Neural crest cell (in vitro differentiated cells): ENCODE results near the gene TRPM3. TPM values are rescaled to one million over a fixed set of nuclear protein-coding genes. Genes with fewer than 3 reads are reported as not detected.

Experiments
- DNase-seq: peaks from one replicate; pipeline ENCODE4 v3.0.0; 2021; ENCODE audit warnings: low read depth, mixed read lengths, low spot score
- H3K27ac Mint-ChIP-seq: one replicate; pipeline ENCODE4 v1.8.0; 2021; ENCODE audit warnings: mild to moderate bottlenecking, mixed read lengths; ENCODE audit not compliant: unreplicated experiment
- H3K27me3 Mint-ChIP-seq: 2 replicates; pipeline ENCODE4 v1.8.0; 2021; ENCODE audit warnings: low read depth, mild to moderate bottlenecking, mixed read lengths
- H3K36me3 Mint-ChIP-seq: 2 replicates; pipeline ENCODE4 v1.8.0; 2021; ENCODE audit warnings: low read depth, mild to moderate bottlenecking, mixed read lengths
- H3K4me1 Mint-ChIP-seq: 2 replicates; pipeline ENCODE4 v1.8.0; 2021; ENCODE audit warnings: mixed read lengths
- H3K4me3 Mint-ChIP-seq: one replicate; pipeline ENCODE4 v1.8.0; 2021; ENCODE audit warnings: mild to moderate bottlenecking, mixed read lengths
- H3K9me3 Mint-ChIP-seq: 2 replicates; pipeline ENCODE4 v1.8.0; 2021; ENCODE audit warnings: mixed read lengths
- CTCF ChIP-seq: fragments of 200-600 bp; sonication (generic); conservative IDR thresholded peaks from 2 replicates; pipeline ENCODE4 v1.5.0; 2021; ENCODE audit warnings: antibody characterized with exemption, mild to moderate bottlenecking
- total RNA-seq: library from RNA; stranded (reverse); gene quantifications from 2 replicates; pipeline ENCODE4 v1.2.1, GENCODE V29; 2021

TRPM3 gene
- total RNA-seq, 1 donor from 2014 or later: 1.4 TPM

- no peaks in the 10 kb centered on the region for H3K36me3 Mint-ChIP-seq
- H3K27ac Mint-ChIP-seq: no peak overlapping the region
- no peak overlapping the region for H3K4me3 Mint-ChIP-seq
- no peaks in the 10 kb centered on the region for H3K9me3 Mint-ChIP-seq
- no peaks in the 10 kb centered on the region for H3K27me3 Mint-ChIP-seq
- DNase-seq: no peak
- H3K4me1 Mint-ChIP-seq: peaks cover 9% of the 10 kb centered on the region
- TF ChIP-seq CTCF: no peak
Measured at GRCh38 chr9:70792796-70793195, 328.6 kb downstream of the TRPM3 start.

- Mint-ChIP-seq H3K36me3 (no peaks in the 10 kb centered on the region), H3K4me1 (peaks cover 9% of the 10 kb centered on the region), H3K27me3 (no peaks in the 10 kb centered on the region), H3K9me3 (no peaks in the 10 kb centered on the region), H3K27ac (no peak overlapping the region), H3K4me3 (no peak overlapping the region)
- DNase-seq: no peak
- TF ChIP-seq CTCF: no peak
Measured at GRCh38 chr9:70791936-70792335, 329.5 kb downstream of the TRPM3 start.

- no peaks in the 10 kb centered on the region for H3K27me3 Mint-ChIP-seq
- no peak for TF ChIP-seq CTCF
- peaks cover 9% of the 10 kb centered on the region for H3K4me1 Mint-ChIP-seq
- H3K36me3 Mint-ChIP-seq: no peaks in the 10 kb centered on the region
- DNase-seq: no peak
- H3K4me3 Mint-ChIP-seq: no peak overlapping the region
- H3K27ac Mint-ChIP-seq: no peak overlapping the region
- no peaks in the 10 kb centered on the region for H3K9me3 Mint-ChIP-seq
Measured at GRCh38 chr9:70789086-70789485, 332.3 kb downstream of the TRPM3 start.

- DNase-seq: no peak
- H3K36me3 Mint-ChIP-seq: no peaks in the 10 kb centered on the region
- H3K9me3 Mint-ChIP-seq: peaks cover 3% of the 10 kb centered on the region
Measured at GRCh38 chr9:70784456-70784855, 337.0 kb downstream of the TRPM3 start.

GRCh38 chr9:70778568-70778967, 342.9 kb downstream of the TRPM3 start:
- DNase-seq: no peak
- Mint-ChIP-seq H3K4me3 (no peak overlapping the region), H3K4me1 (peaks cover 35% of the 10 kb centered on the region), H3K36me3 (no peaks in the 10 kb centered on the region), H3K9me3 (peaks cover 6% of the 10 kb centered on the region), H3K27ac (no peak overlapping the region), H3K27me3 (no peaks in the 10 kb centered on the region)
- TF ChIP-seq CTCF: no peak

More at GRCh38 chr9:70784456-70784855, 337.0 kb downstream of the TRPM3 start:
- H3K4me1 Mint-ChIP-seq: no peaks in the 10 kb centered on the region
- H3K27me3 Mint-ChIP-seq: no peaks in the 10 kb centered on the region
- H3K27ac Mint-ChIP-seq: no peak overlapping the region
- TF ChIP-seq CTCF: no peak
- no peak overlapping the region for H3K4me3 Mint-ChIP-seq

GRCh38 chr9:70773579-70773978, 347.8 kb downstream of the TRPM3 start:
- Mint-ChIP-seq H3K27me3 (no peaks in the 10 kb centered on the region), H3K4me3 (no peak overlapping the region), H3K36me3 (no peaks in the 10 kb centered on the region), H3K9me3 (peaks cover 3% of the 10 kb centered on the region), H3K27ac (no peak overlapping the region), H3K4me1 (peaks cover 30% of the 10 kb centered on the region)
- no peak for TF ChIP-seq CTCF
- no peak for DNase-seq
